HEK293 (cell line): ENCODE data around the gene ARL15.

ENCODE experiments used
- ZNF155 ChIP-seq: fragments of 450-650 bp; formaldehyde crosslinking; IDR thresholded peaks from 2 replicates; pipeline ENCODE4 v1.5.1; 2016; ENCODE audit warnings: missing biosample characterization, missing genetic modification characterization
- ZNF274 ChIP-seq, 2 experiments: fragments of 200-500 bp in 1 of 2; fragments of 450-650 bp in 1 of 2; sonication (Bioruptor generic) in 1 of 2; formaldehyde crosslinking in 1 of 2; IDR thresholded peaks; 2 replicates each; pipeline versions ENCODE4 v1.5.1 to v1.6.1; 2014 to 2016; ENCODE audit warnings: borderline replicate concordance in 1 of 2, inconsistent platforms in 1 of 2, low read length in 1 of 2, missing biosample characterization in 1 of 2, missing genetic modification characterization in 1 of 2
- ZNF837 ChIP-seq: fragments of 450-650 bp; formaldehyde crosslinking; IDR thresholded peaks from 2 replicates; pipeline ENCODE4 v1.5.1; 2016; ENCODE audit warnings: missing biosample characterization, missing genetic modification characterization
- TF ChIP-seq, protein P1 (sequence below): sonication (generic); formaldehyde crosslinking; IDR thresholded peaks from 2 replicates; pipeline ENCODE4 v1.8.1; 2022; ENCODE audit warnings: mild to moderate bottlenecking, moderate library complexity, missing genetic modification reagents
- TF ChIP-seq, protein P2 (sequence below): fragments of 450-650 bp; formaldehyde crosslinking; IDR thresholded peaks from 2 replicates; pipeline ENCODE4 v1.5.1; 2016; ENCODE audit warnings: missing biosample characterization, missing genetic modification characterization

DNA sequence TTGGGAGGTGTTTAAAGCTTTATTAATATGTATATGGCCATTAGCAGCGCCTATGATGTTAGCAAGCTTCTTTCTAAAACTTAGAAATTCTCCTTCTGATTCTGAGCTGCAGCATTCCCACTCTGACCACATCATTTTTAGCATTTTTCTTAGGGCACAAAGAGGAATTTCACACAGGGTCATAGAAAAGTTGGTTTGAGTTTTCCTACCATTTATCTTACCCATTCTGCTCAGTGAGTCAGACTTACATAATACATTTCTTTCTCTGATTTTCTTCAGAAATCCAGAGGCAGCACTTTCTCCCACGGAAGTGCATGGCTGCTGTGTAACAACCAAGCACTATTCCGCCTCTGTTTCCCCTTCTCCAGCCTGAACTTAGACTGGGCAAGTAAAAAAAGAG is 246.6 kb downstream of the ARL15 start:
- TF ChIP-seq ZNF155 (tag by site-specific recombination) (no peak), ZNF837 (tag by site-specific recombination) (no peak), ZNF274 (IDR thresholded peaks at IDR 0.05; ENCODE audit: low read length) (no peak), ZNF274 (tag by site-specific recombination; IDR thresholded peaks at IDR 0.05; ENCODE audit: borderline replicate concordance) (no peak)
- TF ChIP-seq, protein P1, sequence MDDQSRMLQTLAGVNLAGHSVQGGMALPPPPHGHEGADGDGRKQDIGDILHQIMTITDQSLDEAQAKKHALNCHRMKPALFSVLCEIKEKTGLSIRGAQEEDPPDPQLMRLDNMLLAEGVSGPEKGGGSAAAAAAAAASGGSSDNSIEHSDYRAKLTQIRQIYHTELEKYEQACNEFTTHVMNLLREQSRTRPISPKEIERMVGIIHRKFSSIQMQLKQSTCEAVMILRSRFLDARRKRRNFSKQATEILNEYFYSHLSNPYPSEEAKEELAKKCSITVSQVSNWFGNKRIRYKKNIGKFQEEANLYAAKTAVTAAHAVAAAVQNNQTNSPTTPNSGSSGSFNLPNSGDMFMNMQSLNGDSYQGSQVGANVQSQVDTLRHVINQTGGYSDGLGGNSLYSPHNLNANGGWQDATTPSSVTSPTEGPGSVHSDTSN (CRISPR knock-in tag): no peak
- TF ChIP-seq, protein P2, sequence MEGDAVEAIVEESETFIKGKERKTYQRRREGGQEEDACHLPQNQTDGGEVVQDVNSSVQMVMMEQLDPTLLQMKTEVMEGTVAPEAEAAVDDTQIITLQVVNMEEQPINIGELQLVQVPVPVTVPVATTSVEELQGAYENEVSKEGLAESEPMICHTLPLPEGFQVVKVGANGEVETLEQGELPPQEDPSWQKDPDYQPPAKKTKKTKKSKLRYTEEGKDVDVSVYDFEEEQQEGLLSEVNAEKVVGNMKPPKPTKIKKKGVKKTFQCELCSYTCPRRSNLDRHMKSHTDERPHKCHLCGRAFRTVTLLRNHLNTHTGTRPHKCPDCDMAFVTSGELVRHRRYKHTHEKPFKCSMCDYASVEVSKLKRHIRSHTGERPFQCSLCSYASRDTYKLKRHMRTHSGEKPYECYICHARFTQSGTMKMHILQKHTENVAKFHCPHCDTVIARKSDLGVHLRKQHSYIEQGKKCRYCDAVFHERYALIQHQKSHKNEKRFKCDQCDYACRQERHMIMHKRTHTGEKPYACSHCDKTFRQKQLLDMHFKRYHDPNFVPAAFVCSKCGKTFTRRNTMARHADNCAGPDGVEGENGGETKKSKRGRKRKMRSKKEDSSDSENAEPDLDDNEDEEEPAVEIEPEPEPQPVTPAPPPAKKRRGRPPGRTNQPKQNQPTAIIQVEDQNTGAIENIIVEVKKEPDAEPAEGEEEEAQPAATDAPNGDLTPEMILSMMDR (tag by site-specific recombination): no peak
